AG04449 (cell line): ENCODE results near the gene HTRA1.

ENCODE experiments used
- CTCF ChIA-PET: fragments of 350-600 bp; formaldehyde crosslinking; extraction: SDS; loops from one replicate; lab custom pipeline; 2021; ENCODE audit warnings: antibody characterized with exemption; lab: Yijun Ruan, JAX
- POLR2A ChIA-PET: fragments of 400-600, 350-600 bp; formaldehyde crosslinking; extraction: SDS; loops from one replicate; lab custom pipeline; 2020; ENCODE audit warnings: antibody characterized with exemption, inconsistent platforms; lab: Yijun Ruan, JAX
- DNase-seq: peaks from one replicate; pipeline ENCODE4 v3.0.0-alpha.2; 2010; ENCODE audit warnings: low read depth, low spot score
- H3K4me3 ChIP-seq: 2 replicates; pipeline ENCODE4 v1.5.1; 2011; ENCODE audit warnings: low read depth, mild to moderate bottlenecking, control low read depth, low read length
- CTCF ChIP-seq: IDR thresholded peaks from one replicate; pipeline ENCODE4 v1.5.1; 2011; ENCODE audit warnings: mild to moderate bottlenecking, moderate library complexity, low read length, control low read depth, inconsistent platforms; ENCODE audit not compliant: insufficient read depth; ENCODE audit errors: missing control alignments

Gene HTRA1

GRCh38 chr10:122516734-122517133 lies 55.4 kb downstream of the HTRA1 start:
- ChIA-PET POLR2A (no interaction called here), CTCF (interaction anchor here (1.3 to 3.6 kb wide), 3 partner anchors 9 to 50 kb away, joined by 3 to 15 read pairs (median 4); no protein-coding TSS in a partner anchor)
- TF ChIP-seq CTCF, result no peak
- H3K4me3 ChIP-seq, result no peak overlapping the region
- no peak for DNase-seq

GRCh38 chr10:122519144-122519543 lies 57.8 kb downstream of the HTRA1 start:
- no peak for DNase-seq
- H3K4me3 ChIP-seq, result no peak overlapping the region
- no peak for TF ChIP-seq CTCF
- CTCF ChIA-PET, result no interaction called here
- POLR2A ChIA-PET, result no interaction called here

- H3K4me3 ChIP-seq, result no peak overlapping the region
- ChIA-PET CTCF (interaction anchor here (1.4 kb wide), 1 partner anchor 12 kb away, joined by 3 read pairs; no protein-coding TSS in a partner anchor), POLR2A (no interaction called here)
- no peak for DNase-seq
- no peak for TF ChIP-seq CTCF
Observed at GRCh38 chr10:122519873-122520272, 58.5 kb downstream of the HTRA1 start.

GRCh38 chr10:122521011-122521410 lies 59.7 kb downstream of the HTRA1 start:
- CTCF ChIA-PET, result interaction anchor here (1.4 kb wide), 1 partner anchor 13 kb away, joined by 3 read pairs; no protein-coding TSS in a partner anchor
- no peak overlapping the region for H3K4me3 ChIP-seq
- no peak for DNase-seq
- POLR2A ChIA-PET, result no interaction called here
- TF ChIP-seq CTCF, result no peak

- no peak overlapping the region for H3K4me3 ChIP-seq
- no peak for TF ChIP-seq CTCF
- CTCF ChIA-PET, result interaction anchor here (0.9 kb wide), 1 partner anchor 38 kb away, joined by 3 read pairs; no protein-coding TSS in a partner anchor
- POLR2A ChIA-PET, result interaction anchor here (1.9 kb wide), 1 partner anchor 10 kb away, joined by 5 read pairs; no protein-coding TSS in a partner anchor
- no peak for DNase-seq
Observed at GRCh38 chr10:122524811-122525210, 63.5 kb downstream of the HTRA1 start.

GRCh38 chr10:122525788-122526187 lies 64.4 kb downstream of the HTRA1 start:
- no peak overlapping the region for H3K4me3 ChIP-seq
- ChIA-PET CTCF (interaction anchor here (0.9 to 1.5 kb wide), 2 partner anchors 37 to 40 kb away, joined by 3 to 6 read pairs; no protein-coding TSS in a partner anchor), POLR2A (no interaction called here)
- TF ChIP-seq CTCF, result no peak
- DNase-seq, result no peak
